HL-60/S4 treated with retinoic acid at 250 ng/mL for 4 days and 3 days (cell line): ENCODE measurements around the gene HDLBP.

Source experiments
- in situ Hi-C: fragments of 300-500 bp; cut with MboI; formaldehyde crosslinking; loops from 2 replicates; pipeline ENCODE4 v1.7.0; 2022; ENCODE audit warnings: low sequenced_read_pairs

The HDLBP gene

GRCh38 chr2:241216211-241216761 lies 99.2 kb downstream of the HDLBP start:
- in situ Hi-C loops: no loop called here

DNA sequence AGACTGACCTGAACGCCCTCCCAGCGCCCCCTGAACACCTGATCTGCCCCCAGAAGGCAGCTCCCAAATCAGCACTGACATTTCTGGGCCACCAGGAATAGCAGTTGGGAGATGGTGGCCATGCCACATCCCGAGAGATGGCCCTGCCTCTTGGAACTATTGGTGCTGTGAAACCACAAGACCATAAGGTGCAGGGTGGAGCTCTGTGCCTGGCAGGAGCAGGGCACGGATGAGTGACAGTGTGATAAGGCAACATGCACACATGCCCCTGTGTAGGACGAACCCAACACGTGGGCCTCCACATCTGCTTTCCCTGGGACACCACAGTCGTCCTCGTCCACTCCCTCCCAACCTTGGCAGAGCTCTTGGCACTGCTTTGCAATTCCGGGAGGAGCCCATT lies 100.1 kb downstream of the HDLBP start:
- in situ Hi-C loops: no loop called here

DNA sequence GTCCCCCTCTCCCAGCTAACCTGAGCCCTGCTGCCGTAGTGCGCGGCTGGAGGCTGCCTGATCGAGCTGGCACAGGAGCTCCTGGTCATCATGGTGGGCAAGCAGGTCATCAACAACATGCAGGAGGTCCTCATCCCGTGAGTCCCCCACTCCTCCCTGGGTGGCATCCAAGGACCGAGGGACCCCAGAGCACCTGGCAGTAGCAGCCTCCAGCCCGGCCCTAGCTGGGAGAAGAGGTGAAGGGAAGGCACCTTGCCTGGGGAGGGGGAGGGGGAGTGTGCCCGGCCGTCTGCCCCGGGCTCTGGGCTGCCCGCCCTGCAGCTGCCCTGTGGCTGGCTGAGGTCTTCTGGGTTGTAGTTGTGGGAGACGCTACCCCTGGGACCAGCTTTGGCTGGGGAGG lies 100.7 kb downstream of the HDLBP start:
- in situ Hi-C loops: no loop called here

DNA sequence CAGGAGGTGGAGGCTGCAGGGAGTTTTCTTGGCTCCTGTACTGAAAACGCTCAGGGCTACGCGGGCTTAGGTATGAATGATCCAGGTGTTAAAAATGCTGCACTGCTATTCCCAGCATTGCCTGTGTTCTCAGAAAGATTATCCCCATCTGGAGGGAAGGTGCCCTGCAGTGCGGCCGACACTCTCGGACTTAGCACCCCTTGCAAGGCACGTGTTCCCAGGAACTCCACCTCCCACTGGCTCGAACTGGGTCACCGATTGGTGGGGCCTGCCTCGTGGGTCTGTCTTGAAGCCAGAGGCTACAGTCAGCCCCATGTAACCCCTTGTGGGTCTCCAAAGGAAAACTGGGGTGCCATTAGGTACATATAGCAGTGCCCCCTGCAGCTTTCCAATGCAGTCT lies 101.3 kb downstream of the HDLBP start:
- in situ Hi-C loops: no loop called here

DNA sequence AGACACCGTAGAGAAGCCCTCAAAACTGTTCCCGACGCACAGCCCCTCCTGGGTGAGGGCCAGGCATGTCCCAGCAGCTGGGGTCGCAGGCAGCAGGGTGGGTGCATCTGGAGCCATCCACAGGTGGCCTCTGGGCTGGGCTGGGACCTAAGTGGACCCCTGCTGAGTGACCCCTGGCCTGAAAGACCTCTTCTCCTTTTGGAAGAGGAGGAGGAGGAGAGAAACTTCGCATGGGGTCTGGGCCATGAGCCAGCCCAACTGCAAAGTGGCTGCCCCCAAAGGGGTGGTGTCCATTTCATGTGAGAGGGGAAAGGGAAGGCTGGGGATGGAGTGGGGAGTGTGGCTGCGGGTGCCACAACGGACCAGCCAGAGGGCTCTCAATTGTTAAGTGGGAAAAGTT lies 101.9 kb downstream of the HDLBP start:
- in situ Hi-C loops: no loop called here

- in situ Hi-C loops: no loop called here
Measured at GRCh38 chr2:241213041-241213440, 102.4 kb downstream of the HDLBP start.

DNA sequence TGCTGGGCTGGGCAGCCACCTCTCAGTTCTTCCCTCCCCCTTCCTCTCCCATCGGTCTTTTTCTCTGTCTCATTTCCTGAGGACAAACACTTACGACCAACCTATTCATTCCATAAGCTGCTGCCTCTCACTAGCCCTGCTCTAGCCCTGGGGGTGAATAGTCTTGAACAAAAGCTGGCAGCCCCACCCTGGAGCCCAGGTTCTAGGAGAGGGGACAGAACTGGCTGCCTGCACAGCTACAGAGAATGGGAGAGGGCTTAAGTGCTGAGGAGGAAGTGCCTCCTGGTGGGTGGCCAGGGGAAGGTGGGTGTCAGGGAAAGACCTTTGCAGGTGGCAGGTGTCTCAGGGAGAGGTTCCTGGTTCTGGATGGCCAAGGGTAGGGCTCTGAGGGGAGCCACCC lies 104.2 kb downstream of the HDLBP start:
- in situ Hi-C loops: no loop called here

GRCh38 chr2:241209271-241209670 lies 106.2 kb downstream of the HDLBP start:
- in situ Hi-C loops: no loop called here

- in situ Hi-C loops: no loop called here
Measured at GRCh38 chr2:241208058-241208457, 107.4 kb downstream of the HDLBP start.

GRCh38 chr2:241207641-241208040 lies 107.8 kb downstream of the HDLBP start:
- in situ Hi-C loops: no loop called here

- in situ Hi-C loops: no loop called here
Measured at GRCh38 chr2:241207151-241207550, 108.3 kb downstream of the HDLBP start.

DNA sequence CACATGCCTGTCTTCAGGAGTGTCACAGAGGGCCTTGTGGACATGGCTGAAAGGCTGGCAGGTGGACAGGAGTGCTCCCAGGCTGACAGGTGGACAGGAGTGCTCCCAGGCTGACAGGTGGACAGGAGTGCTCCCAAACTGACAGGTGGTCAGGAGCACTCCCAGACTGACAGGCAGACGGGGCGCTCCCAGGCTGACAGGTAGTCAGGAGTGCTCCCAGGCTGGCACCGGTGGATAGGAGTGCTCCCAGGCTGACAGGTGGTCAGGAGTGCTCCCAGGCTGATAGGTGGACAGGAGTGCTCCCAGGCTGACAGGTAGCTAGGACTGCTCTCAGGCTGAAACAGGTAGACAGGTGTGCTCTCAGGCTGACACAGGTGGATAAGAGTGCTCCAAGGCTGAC lies 110.4 kb downstream of the HDLBP start:
- in situ Hi-C loops: no loop called here

- in situ Hi-C loops: no loop called here
Measured at GRCh38 chr2:241204490-241204889, 111.0 kb downstream of the HDLBP start.

GRCh38 chr2:241204010-241204384 lies 111.5 kb downstream of the HDLBP start:
- in situ Hi-C loops: no loop called here

DNA sequence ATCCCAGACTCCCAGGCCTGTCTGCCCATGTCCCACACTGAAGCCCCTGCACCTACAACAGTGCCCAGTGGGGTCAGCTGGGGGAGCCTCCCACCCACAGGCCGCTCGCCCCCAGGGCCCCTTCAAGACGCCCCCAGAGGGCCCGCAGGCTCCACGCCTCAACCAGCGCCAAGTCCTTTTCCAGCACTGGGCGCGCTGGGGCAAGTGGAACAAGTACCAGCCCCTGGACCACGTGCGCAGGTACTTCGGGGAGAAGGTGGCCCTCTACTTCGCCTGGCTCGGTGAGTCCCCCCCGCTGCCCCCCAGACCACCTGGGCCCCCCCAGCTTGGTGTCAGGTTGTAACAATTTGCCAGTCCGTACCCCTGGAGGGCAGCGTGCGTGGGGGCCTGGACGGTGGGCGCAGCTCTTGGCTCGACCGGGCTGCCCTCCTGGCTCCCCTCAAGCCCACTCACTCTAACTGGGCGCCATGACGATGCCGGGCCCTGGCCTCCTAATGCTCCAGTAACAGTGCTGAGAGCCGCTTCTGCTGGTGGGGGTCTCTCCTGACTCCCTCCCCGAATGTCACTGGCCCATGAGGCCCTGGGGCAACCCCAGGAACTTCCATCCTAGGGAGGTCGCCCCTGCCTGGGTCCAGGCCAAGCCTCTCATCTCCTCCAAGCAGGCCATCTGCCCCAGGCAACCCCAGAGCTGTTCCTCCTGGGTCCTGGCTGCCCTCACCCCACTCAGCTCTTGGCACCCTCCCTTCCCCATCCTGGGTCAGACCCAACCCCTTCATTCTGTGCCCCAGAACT lies 112.1 kb downstream of the HDLBP start:
- in situ Hi-C loops: no loop called here

- in situ Hi-C loops: no loop called here
Measured at GRCh38 chr2:241202681-241203080, 112.8 kb downstream of the HDLBP start.

- in situ Hi-C loops: no loop called here
Measured at GRCh38 chr2:241202268-241202585, 113.2 kb downstream of the HDLBP start.

GRCh38 chr2:241201445-241202267 lies 113.8 kb downstream of the HDLBP start:
- in situ Hi-C loops: no loop called here

- in situ Hi-C loops: no loop called here
Measured at GRCh38 chr2:241200822-241201395, 114.6 kb downstream of the HDLBP start.

DNA sequence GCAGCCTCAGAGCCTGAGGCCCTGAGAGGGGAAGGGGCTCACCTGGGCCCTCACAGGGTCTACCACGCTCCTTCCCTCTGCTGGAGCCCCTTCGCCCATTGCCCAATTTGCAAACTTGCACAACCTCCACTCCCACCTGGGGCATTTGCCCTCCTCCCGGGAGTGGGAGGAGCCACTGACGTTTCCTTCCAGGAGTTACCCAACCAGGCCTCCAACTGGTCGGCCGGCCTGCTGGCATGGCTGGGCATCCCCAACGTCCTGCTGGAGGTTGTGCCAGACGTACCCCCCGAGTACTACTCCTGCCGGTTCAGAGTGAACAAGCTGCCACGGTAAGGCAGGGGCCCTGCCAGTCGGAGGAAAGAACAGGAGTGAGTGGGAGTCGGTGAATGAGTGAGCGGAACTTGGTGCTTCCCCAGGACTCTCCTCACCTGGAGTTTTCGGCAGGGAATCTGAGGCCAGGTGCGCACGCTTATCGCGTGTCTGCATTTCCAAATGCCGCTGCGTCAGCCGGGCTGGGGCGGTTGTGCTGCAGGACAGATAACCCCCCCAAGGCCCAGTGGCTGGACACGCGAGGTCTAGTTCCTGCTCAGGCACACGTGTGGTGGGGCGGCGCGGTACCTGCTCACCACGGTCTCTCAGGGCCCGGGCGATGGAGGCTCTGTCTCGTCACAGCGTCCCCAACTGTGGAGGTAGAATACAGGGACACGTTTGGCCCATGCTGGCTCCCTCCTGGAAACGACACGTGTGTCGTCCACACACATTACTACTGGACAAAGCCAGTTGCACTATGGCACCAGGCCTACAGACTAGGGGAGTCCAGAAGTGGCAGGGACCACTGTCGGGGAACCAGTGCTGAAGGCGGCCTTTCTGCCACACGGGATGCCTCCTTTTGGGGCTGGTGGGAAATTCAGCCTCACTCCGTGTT lies 115.3 kb downstream of the HDLBP start:
- in situ Hi-C loops: no loop called here

GRCh38 chr2:241199286-241199685 lies 116.2 kb downstream of the HDLBP start:
- in situ Hi-C loops: no loop called here
